ENCODE data around the gene CATSPERZ. TPM values are rescaled to one million over a fixed set of nuclear protein-coding genes. Genes with fewer than 3 reads are reported as not detected.

Gene CATSPERZ
- total and polyA plus RNA-seq, 2 of the 13 experiments (the other 11 are each of a cell fraction or from before 2014, with no cell fraction given) = 0.22 to 0.48 TPM

DNA sequence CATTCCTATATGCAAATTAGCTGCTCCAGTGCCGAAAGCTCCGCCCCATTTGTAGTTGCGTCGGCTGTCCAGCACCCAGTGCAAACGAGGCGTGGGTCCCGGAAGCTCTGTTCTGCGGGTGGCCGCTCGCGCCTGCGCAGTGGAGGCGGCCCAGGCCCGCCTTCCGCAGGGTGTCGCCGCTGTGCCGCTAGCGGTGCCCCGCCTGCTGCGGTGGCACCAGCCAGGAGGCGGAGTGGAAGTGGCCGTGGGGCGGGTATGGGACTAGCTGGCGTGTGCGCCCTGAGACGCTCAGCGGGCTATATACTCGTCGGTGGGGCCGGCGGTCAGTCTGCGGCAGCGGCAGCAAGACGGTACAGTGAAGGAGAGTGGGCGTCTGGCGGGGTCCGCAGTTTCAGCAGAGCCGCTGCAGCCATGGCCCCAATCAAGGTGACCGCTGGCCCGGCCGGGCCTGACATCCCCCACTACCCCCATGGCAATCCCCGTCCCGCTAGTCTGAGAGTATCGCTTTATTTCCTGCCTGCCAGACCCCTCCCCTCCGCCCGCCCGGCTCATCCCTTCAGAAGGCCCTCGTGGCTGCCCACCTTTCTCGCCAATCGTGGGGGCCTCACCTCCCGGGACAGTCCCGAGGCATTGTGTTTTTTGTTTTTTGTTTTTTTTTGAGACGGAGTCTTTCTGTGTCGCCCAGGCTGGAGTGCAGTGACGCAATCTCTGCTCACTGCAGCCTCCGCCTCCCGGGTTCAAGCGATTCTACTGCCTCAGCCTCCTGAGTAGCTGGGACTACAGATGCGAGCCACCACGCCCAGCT is 18.0 kb downstream of the CATSPERZ start, which contains the start of gene PRDX5 (continued):
- TF ChIP-seq MTA3 (CRISPR knock-in tag; IDR thresholded peaks at IDR 0.05) (no peak), MBNL3 (CRISPR knock-in tag; conservative IDR thresholded peaks at IDR 0.05) (no peak), HNRNPL (IDR thresholded peaks at IDR 0.05; ENCODE audit: low read depth, low read length) (peak; percentile 69; the same call in 1 of the 2 replicates), ZFP41 (CRISPR knock-in tag; IDR thresholded peaks at IDR 0.05; ENCODE audit: borderline replicate concordance) (no peak), ZNF296 (CRISPR knock-in tag; conservative IDR thresholded peaks at IDR 0.05) (no peak), MIER2 (CRISPR knock-in tag; IDR thresholded peaks at IDR 0.05) (no peak), SAFB2 (CRISPR knock-in tag; IDR thresholded peaks at IDR 0.05; ENCODE audit: borderline replicate concordance, low read depth) (peak; percentile 75), HHEX (CRISPR knock-in tag; IDR thresholded peaks at IDR 0.05) (no peak), THAP7 (CRISPR knock-in tag; IDR thresholded peaks at IDR 0.05) (no peak), ZNF138 (CRISPR knock-in tag; IDR thresholded peaks at IDR 0.05; ENCODE audit: low read depth) (peak; percentile 81; the same call in 1 of the 2 replicates), ISL2 (CRISPR knock-in tag; IDR thresholded peaks at IDR 0.05) (peak; percentile 60), ZNF207 (IDR thresholded peaks at IDR 0.05; ENCODE audit: borderline replicate concordance) (no peak), MXD1 (CRISPR knock-in tag; IDR thresholded peaks at IDR 0.05) (peak; percentile 73), NPAS2 (CRISPR knock-in tag; IDR thresholded peaks at IDR 0.05; ENCODE audit: borderline replicate concordance) (no peak), NFIC (IDR thresholded peaks at IDR 0.05; ENCODE audit: low read length) (no peak), ZNF562 (CRISPR knock-in tag; IDR thresholded peaks at IDR 0.05; ENCODE audit: borderline replicate concordance) (no peak), ZNF790 (CRISPR knock-in tag; IDR thresholded peaks at IDR 0.05; ENCODE audit: borderline replicate concordance) (no peak; the same call in 1 of the 2 replicates), ZNF75D (CRISPR knock-in tag; IDR thresholded peaks at IDR 0.05; ENCODE audit: borderline replicate concordance) (no peak), DNMT3B (CRISPR knock-in tag; conservative IDR thresholded peaks at IDR 0.05) (no peak), ZNF10 (CRISPR knock-in tag; IDR thresholded peaks at IDR 0.05; ENCODE audit: borderline replicate concordance, low read depth) (no peak), ISX (CRISPR knock-in tag; conservative IDR thresholded peaks at IDR 0.05) (0 out of 2 replicates have a peak, but pooled peaks have one; percentile 68), ZNF180 (CRISPR knock-in tag; IDR thresholded peaks at IDR 0.05; ENCODE audit: borderline replicate concordance, low read depth) (no peak), ZNF639 (CRISPR knock-in tag; conservative IDR thresholded peaks at IDR 0.05) (no peak), ZNF30 (CRISPR knock-in tag; IDR thresholded peaks at IDR 0.05) (no peak), NKX3-1 (CRISPR knock-in tag; IDR thresholded peaks at IDR 0.05) (0 out of 2 replicates have a peak, but pooled peaks have one; percentile 24)
- TF ChIP-seq, protein P1, sequence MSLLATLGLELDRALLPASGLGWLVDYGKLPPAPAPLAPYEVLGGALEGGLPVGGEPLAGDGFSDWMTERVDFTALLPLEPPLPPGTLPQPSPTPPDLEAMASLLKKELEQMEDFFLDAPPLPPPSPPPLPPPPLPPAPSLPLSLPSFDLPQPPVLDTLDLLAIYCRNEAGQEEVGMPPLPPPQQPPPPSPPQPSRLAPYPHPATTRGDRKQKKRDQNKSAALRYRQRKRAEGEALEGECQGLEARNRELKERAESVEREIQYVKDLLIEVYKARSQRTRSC (CRISPR knock-in tag; IDR thresholded peaks at IDR 0.05; ENCODE audit: low read depth) = 0 out of 2 replicates have a peak, but pooled peaks have one; percentile 46
- TF ChIP-seq, protein P2, sequence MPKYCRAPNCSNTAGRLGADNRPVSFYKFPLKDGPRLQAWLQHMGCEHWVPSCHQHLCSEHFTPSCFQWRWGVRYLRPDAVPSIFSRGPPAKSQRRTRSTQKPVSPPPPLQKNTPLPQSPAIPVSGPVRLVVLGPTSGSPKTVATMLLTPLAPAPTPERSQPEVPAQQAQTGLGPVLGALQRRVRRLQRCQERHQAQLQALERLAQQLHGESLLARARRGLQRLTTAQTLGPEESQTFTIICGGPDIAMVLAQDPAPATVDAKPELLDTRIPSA (CRISPR knock-in tag; IDR thresholded peaks at IDR 0.05; ENCODE audit: borderline replicate concordance) = no peak

Data from HepG2 (cell line).